Panc1 (cell line): ENCODE measurements around the gene PSMF1. TPM values are rescaled to one million over a fixed set of nuclear protein-coding genes. Genes with fewer than 3 reads are reported as not detected.

ENCODE experiments used
- ATAC-seq: fragments of 200-7000 bp; cut with Tn5 transposase; 2 replicates; pipeline ENCODE4 v1.9.1; 2020; ENCODE audit warnings: mild to moderate bottlenecking, moderate library complexity
- BruUV-seq: library from RNA; stranded (reverse); fragments of 400-500 nt; replicated peaks from 2 replicates; lab custom pipeline; 2021; lab: Mats Ljungman, UMichigan
- CTCF ChIA-PET: fragments of 300-600 bp; sonication (Branson Sonifier 250); formaldehyde crosslinking; loops from one replicate; lab custom pipeline; 2022; ENCODE audit warnings: antibody characterized with exemption; lab: Charles Lee
- POLR2A ChIA-PET: fragments of 300-600 bp; sonication (Branson Sonifier 250); formaldehyde crosslinking; loops from one replicate; lab custom pipeline; 2022; ENCODE audit warnings: antibody characterized with exemption; lab: Charles Lee
- DNase-seq: peaks from one replicate; pipeline ENCODE4 v3.0.0-alpha.2; 2010; ENCODE audit warnings: low read depth, low spot score
- H3K27ac ChIP-seq: 2 replicates; pipeline ENCODE4 v1.5.1; 2011; ENCODE audit warnings: mild to moderate bottlenecking, low read length, inconsistent platforms
- H3K27me3 ChIP-seq: fragments of 200-500 bp; sonication (Bioruptor generic); 2 replicates; pipeline ENCODE4 v1.6.0; 2014; ENCODE audit warnings: low read length, inconsistent platforms; ENCODE audit not compliant: control insufficient read depth, insufficient read depth
- H3K36me3 ChIP-seq: fragments of 200-500 bp; sonication (Bioruptor generic); 2 replicates; pipeline ENCODE4 v1.5.1; 2014; ENCODE audit warnings: inconsistent platforms, mild to moderate bottlenecking, low read length, moderate library complexity; ENCODE audit not compliant: control insufficient read depth, insufficient read depth
- H3K4me1 ChIP-seq: 2 replicates; pipeline ENCODE4 v1.5.1; 2011; ENCODE audit warnings: inconsistent platforms, mild to moderate bottlenecking, low read length, moderate library complexity; ENCODE audit not compliant: control insufficient read depth, insufficient read depth
- H3K4me3 ChIP-seq, 2 experiments: 2 replicates each; pipeline ENCODE4 v1.5.1; 2011 to 2012; ENCODE audit warnings: low read depth in 2 of 2, low read length in 2 of 2, mild to moderate bottlenecking in 2 of 2, inconsistent platforms in 1 of 2, moderate library complexity in 1 of 2
- H3K9me3 ChIP-seq: fragments of 200-500 bp; sonication (Bioruptor generic); 2 replicates; pipeline ENCODE4 v1.5.1; 2014; ENCODE audit warnings: low read depth, mild to moderate bottlenecking, inconsistent platforms, low read length, moderate library complexity; ENCODE audit not compliant: control insufficient read depth, insufficient read depth
- CTCF ChIP-seq: fragments of 450-650 bp; IDR thresholded peaks from 2 replicates; pipeline ENCODE4 v1.5.1; 2017; ENCODE audit warnings: mild to moderate bottlenecking
- POLR2AphosphoS5 ChIP-seq: IDR thresholded peaks from 2 replicates; pipeline ENCODE4 v1.6.1; 2012; ENCODE audit warnings: mild to moderate bottlenecking, low read depth, low read length, moderate library complexity
- REST ChIP-seq, 2 experiments: IDR thresholded peaks; 2 replicates each; pipeline ENCODE4 v1.6.1; 2011 to 2012; ENCODE audit warnings: low read depth in 2 of 2, control low read depth in 1 of 2, low read length in 1 of 2, mild to moderate bottlenecking in 1 of 2, moderate library complexity in 1 of 2; ENCODE audit not compliant: insufficient read depth in 1 of 2
- SIN3A ChIP-seq: IDR thresholded peaks from 2 replicates; pipeline ENCODE4 v1.6.1; 2012; ENCODE audit warnings: low read depth, mild to moderate bottlenecking, low read length, moderate library complexity, borderline replicate concordance; ENCODE audit not compliant: insufficient read depth
- TCF7L2 ChIP-seq: IDR thresholded peaks from 2 replicates; pipeline ENCODE4 v1.6.1; 2011; ENCODE audit warnings: mild to moderate bottlenecking, low read depth, low read length, inconsistent platforms
- in situ Hi-C: cut with HindIII; loops from 2 replicates; pipeline ENCODE4 v1.10.0; 2016; ENCODE audit warnings: low sequenced_read_pairs, low pct_unique_long_range_greater_than_20kb
- intact Hi-C: fragments of 100-400 bp; cut with micrococcal nuclease; formaldehyde crosslinking; loops from one replicate; pipeline ENCODE4 v1.10.0; 2022; ENCODE audit not compliant: unreplicated experiment
- total RNA-seq: library from RNA; stranded (reverse); gene quantifications from one replicate; pipeline ENCODE4 v1.2.1, GENCODE V29; 2021; ENCODE audit not compliant: unreplicated experiment

The PSMF1 gene
- total RNA-seq, 1 experiment from 2014 or later = 161 TPM

- intact Hi-C loops = no loop called here
- BruUV-seq = no TSS peak
- peak; percentile 60; the same call in 1 of the 2 replicates for ATAC-seq
These were observed 59.3 kb downstream of the PSMF1 start for GRCh38 chr20:1177680-1178079.

GRCh38 chr20:1178103-1178502 is 59.7 kb downstream of the PSMF1 start:
- H3K4me1 ChIP-seq = no peaks in the 10 kb centered on the region
- BruUV-seq = no TSS peak
- intact Hi-C loops (no loop called here), in situ Hi-C loops (no loop called here)
- H3K27me3 ChIP-seq = no peaks in the 10 kb centered on the region
- TF ChIP-seq SIN3A (no peak), POLR2AphosphoS5 (no peak), CTCF (no peak), REST (IDR thresholded peaks at IDR 0.05; ENCODE audit: insufficient read depth in 1 of 2, low read depth in 2 of 2, low read length in 1 of 2) (no peak), TCF7L2 (no peak)
- no peaks in the 10 kb centered on the region for H3K9me3 ChIP-seq
- no peaks in the 10 kb centered on the region for H3K36me3 ChIP-seq
- CTCF ChIA-PET = interaction anchor here (0.8 kb wide), 1 partner anchor 326 kb away, joined by 3 read pairs; no protein-coding TSS in a partner anchor
- H3K4me3 ChIP-seq = no peak overlapping the region
- ATAC-seq (no peak), DNase-seq (no peak)
- POLR2A ChIA-PET = interaction anchor here (0.6 kb wide), 1 partner anchor 1732 kb away, joined by 10 read pairs; no protein-coding TSS in a partner anchor
- H3K27ac ChIP-seq = no peak overlapping the region

More at GRCh38 chr20:1177680-1178079, 59.3 kb downstream of the PSMF1 start:
- H3K27me3 ChIP-seq = no peaks in the 10 kb centered on the region
- no peaks in the 10 kb centered on the region for H3K4me1 ChIP-seq
- no peaks in the 10 kb centered on the region for H3K36me3 ChIP-seq
- POLR2A ChIA-PET = interaction anchor here (0.6 kb wide), 1 partner anchor 1733 kb away, joined by 10 read pairs; no protein-coding TSS in a partner anchor
- TF ChIP-seq CTCF (peak; percentile 48; the same call in 1 of the 2 replicates), SIN3A (no peak)
- no peaks in the 10 kb centered on the region for H3K9me3 ChIP-seq
- CTCF ChIA-PET = interaction anchor here (0.7 to 0.8 kb wide), 2 partner anchors 326 to 440 kb away, joined by 3 to 8 read pairs; no protein-coding TSS in a partner anchor
- in situ Hi-C loops = no loop called here
- no peak overlapping the region for H3K27ac ChIP-seq
- H3K4me3 ChIP-seq = no peak overlapping the region
- no peak for DNase-seq
